Measurements from ENCODE around the gene FAM124A. TPM values are rescaled to one million over a fixed set of nuclear protein-coding genes. Genes with fewer than 3 reads are reported as not detected.

The FAM124A gene
- total and polyA plus RNA-seq, 12 donors, result 0.78 to 11.7 (median 3.4) TPM

DNA sequence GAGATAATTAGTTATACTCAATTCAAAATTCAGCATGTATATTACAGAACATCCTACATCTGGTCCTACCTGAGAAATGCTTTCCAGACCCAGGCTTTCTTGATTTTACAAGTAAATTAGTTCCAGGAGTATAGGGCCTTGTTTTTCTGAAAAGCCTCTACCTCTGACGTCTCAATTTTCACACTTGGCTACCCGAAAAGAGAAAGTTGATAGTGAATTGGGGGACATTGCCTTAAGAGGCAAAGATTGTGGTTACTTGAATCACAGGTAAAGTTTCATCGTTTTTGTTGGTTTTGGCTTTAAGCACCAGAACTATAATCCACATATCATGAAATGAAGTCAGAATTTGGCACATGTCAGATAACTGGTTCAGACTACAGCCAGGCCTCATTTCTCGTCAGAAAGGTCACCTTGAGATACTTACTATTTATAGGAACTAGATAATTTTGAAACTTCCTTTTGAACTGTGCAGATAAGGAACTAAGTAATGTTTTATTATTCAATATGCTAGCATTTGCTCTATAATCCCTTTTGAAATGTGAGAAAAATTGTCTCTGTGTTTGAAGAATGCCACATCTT, 30.8 kb downstream of the FAM124A start:
- Histone ChIP-seq H3K9me3 (replicated peaks in 1 of 3) (no peaks in the 10 kb centered on the region), H3K27me3 (no peaks in the 10 kb centered on the region), H3K27ac (peak overlapping the region in 2 of 5 donors; percentile 9 to 56), H3K4me3 (no peak overlapping the region), H3K36me3 (replicated peaks in 1 of 2) (no peaks in the 10 kb centered on the region), H3K4me1 (replicated peaks in 1 of 2) (peaks cover 7 to 17% of the 10 kb centered on the region in 2 donors)
- DNase-seq, result peak in 1 of 7 donors; percentile 32
- 29 to 46% (median 33%) methylated on average over 4 of the region's 4 CpGs for WGBS, 4 donors
- TF ChIP-seq POLR2A (IDR thresholded peaks at IDR 0.05), result no peak
- TF ChIP-seq, protein P1, sequence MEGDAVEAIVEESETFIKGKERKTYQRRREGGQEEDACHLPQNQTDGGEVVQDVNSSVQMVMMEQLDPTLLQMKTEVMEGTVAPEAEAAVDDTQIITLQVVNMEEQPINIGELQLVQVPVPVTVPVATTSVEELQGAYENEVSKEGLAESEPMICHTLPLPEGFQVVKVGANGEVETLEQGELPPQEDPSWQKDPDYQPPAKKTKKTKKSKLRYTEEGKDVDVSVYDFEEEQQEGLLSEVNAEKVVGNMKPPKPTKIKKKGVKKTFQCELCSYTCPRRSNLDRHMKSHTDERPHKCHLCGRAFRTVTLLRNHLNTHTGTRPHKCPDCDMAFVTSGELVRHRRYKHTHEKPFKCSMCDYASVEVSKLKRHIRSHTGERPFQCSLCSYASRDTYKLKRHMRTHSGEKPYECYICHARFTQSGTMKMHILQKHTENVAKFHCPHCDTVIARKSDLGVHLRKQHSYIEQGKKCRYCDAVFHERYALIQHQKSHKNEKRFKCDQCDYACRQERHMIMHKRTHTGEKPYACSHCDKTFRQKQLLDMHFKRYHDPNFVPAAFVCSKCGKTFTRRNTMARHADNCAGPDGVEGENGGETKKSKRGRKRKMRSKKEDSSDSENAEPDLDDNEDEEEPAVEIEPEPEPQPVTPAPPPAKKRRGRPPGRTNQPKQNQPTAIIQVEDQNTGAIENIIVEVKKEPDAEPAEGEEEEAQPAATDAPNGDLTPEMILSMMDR (IDR thresholded peaks at IDR 0.05), result no peak
- intact Hi-C loops (cut with DNase I), result no loop called here

DNA sequence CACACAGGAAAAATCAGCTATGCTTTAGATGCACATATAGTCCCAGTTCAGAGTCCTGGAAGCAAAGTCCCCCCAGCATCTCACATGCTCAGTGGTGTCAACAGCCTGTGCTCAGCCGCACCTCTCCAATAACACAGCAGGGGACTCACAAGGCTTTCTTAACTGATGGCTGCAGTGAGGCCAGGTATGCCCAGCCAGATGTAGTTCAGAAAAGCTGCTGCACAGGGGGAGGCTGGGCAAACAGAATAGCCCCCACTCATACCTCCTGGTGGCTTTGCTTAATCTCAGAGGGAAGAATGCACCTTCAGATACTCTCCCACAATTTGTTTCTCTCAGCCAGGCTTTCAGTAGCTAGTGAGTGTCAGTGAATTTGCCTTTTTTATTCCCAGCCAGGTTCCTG, 33.4 kb downstream of the FAM124A start:
- DNase-seq, result no peak
- Histone ChIP-seq H3K27me3 (no peaks in the 10 kb centered on the region), H3K27ac (no peak overlapping the region), H3K4me3 (no peak overlapping the region), H3K4me1 (replicated peaks in 1 of 2) (peaks cover 7 to 17% of the 10 kb centered on the region in 2 donors), H3K9me3 (replicated peaks in 1 of 3) (no peaks in the 10 kb centered on the region), H3K36me3 (replicated peaks in 1 of 2) (no peaks in the 10 kb centered on the region)
- intact Hi-C loops (cut with DNase I), result no loop called here
- 82 to 97% (median 92%) methylated on average over 1 of the region's 1 CpG for WGBS, 4 donors
- TF ChIP-seq, protein P1 (IDR thresholded peaks at IDR 0.05), result no peak
- TF ChIP-seq POLR2A (IDR thresholded peaks at IDR 0.05), result no peak

DNA sequence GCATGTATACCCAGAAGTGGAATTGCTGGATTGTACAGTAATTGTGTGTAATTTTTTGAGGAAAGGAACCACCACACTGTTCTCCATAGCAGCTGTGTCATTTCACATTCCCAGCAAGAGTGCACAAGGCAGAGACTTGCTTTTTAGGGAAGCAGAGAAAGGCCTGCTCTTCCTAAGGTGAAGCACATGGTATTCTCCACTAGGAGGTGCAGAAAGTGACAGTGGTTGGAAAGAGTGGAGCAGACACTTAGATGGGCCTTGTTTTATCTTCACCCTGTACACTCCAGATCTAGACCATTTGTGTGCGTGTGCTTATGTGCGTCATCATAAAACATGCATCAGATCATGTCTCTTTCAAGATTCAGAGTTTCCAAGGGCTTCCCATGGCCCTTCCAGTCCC, 35.0 kb downstream of the FAM124A start:
- WGBS, 4 donors, result 90 to 100% (median 97%) methylated on average over 2 of the region's 2 CpGs
- TF ChIP-seq, protein P1 (IDR thresholded peaks at IDR 0.05), result no peak
- no peak for TF ChIP-seq POLR2A (IDR thresholded peaks at IDR 0.05)
- Histone ChIP-seq H3K27ac (no peak overlapping the region), H3K9me3 (replicated peaks in 1 of 3) (no peaks in the 10 kb centered on the region), H3K36me3 (replicated peaks in 1 of 2) (no peaks in the 10 kb centered on the region), H3K4me1 (replicated peaks in 1 of 2) (peaks cover 7 to 17% of the 10 kb centered on the region in 2 donors), H3K27me3 (no peaks in the 10 kb centered on the region), H3K4me3 (no peak overlapping the region)
- intact Hi-C loops (cut with DNase I), result no loop called here
- no peak for DNase-seq

DNA sequence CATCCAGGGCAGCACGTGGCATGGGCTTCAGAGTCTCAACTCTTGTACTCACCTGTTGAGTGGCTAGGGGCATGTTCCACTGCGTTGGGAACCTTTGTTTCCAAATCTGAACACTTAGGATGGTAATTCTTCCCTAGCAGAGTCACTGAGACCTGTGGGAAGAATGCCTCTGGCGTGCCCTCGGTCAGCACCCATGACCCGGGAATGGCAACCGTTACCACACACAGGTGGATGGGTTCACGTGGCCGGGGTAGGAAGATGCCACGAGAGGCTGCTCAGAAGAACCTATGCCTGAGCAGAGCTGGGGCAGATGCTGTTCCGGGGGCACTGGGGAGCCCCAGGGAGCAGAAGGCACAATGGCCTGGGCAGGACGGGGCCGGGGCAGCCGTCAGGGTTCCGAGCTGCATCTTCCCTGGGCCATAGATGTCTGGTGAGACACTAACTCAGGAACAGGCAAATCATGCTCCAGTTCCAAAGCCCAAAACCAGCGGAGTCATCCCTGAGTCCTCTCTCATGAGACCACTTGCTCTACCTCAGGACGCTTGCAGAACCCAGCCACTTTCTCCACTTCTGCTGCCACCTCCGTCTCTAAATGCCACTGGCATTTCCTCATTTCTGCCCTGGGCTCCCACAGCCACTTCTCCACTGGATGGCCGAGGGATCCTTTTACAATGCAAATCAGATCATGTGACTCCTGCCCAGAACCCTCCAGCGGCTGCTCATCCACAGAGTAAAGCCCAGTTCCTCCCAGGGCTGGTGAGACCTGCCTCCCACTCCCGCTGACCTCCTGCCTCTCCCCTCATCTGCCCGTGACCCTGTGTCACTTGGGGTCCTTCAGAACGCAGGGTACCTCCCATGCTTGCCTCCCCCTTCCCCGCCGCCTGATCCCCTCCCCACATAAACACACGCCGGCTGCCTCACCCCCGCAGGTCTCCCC, 36.7 kb downstream of the FAM124A start:
- Histone ChIP-seq H3K4me3 (no peak overlapping the region), H3K4me1 (replicated peaks in 1 of 2) (peaks cover under 1 to 4% of the 10 kb centered on the region in 2 donors), H3K9me3 (replicated peaks in 1 of 3) (no peaks in the 10 kb centered on the region), H3K36me3 (replicated peaks in 1 of 2) (no peaks in the 10 kb centered on the region), H3K27ac (no peak overlapping the region), H3K27me3 (no peaks in the 10 kb centered on the region)
- intact Hi-C loops (cut with DNase I), result no loop called here
- 83 to 92% (median 89%) methylated on average over 23 to 27 of the region's 27 CpGs for WGBS, 4 donors
- DNase-seq, result no peak
- TF ChIP-seq POLR2A (IDR thresholded peaks at IDR 0.05), result no peak
- TF ChIP-seq, protein P1 (IDR thresholded peaks at IDR 0.05), result no peak
